WERI-Rb-1 (cell line): Measurements from ENCODE around the gene DHDDS.

ENCODE experiments used
- DNase-seq: peaks from one replicate; pipeline ENCODE4 v3.0.0-alpha.2; 2020
- H3K27ac ChIP-seq: fragments of 250-450 bp; sonication (Bioruptor Pico); 2 replicates; pipeline ENCODE4 v1.5.1; 2020; ENCODE audit warnings: mild to moderate bottlenecking, moderate library complexity
- H3K27me3 ChIP-seq: fragments of 250-450 bp; sonication (Bioruptor Pico); 2 replicates; pipeline ENCODE4 v1.5.1; 2021; ENCODE audit warnings: mild to moderate bottlenecking, low read depth, moderate library complexity; ENCODE audit not compliant: insufficient read depth, severe bottlenecking
- H3K36me3 ChIP-seq: fragments of 250-450 bp; sonication (Bioruptor Pico); 2 replicates; pipeline ENCODE4 v1.5.1; 2020; ENCODE audit warnings: mild to moderate bottlenecking, moderate library complexity
- H3K4me3 ChIP-seq: 2 replicates; pipeline ENCODE4 v1.5.1; 2011; ENCODE audit warnings: low read depth, mild to moderate bottlenecking, control low read depth, low read length
- H3K9me3 ChIP-seq: fragments of 250-450 bp; sonication (Bioruptor Pico); 2 replicates; pipeline ENCODE4 v1.5.1; 2021; ENCODE audit warnings: mild to moderate bottlenecking, moderate library complexity; ENCODE audit not compliant: severe bottlenecking
- CTCF ChIP-seq: IDR thresholded peaks from 2 replicates; pipeline ENCODE4 v1.5.1; 2011; ENCODE audit warnings: low read depth, mild to moderate bottlenecking, control low read depth, inconsistent platforms, low read length

DHDDS gene

DNA sequence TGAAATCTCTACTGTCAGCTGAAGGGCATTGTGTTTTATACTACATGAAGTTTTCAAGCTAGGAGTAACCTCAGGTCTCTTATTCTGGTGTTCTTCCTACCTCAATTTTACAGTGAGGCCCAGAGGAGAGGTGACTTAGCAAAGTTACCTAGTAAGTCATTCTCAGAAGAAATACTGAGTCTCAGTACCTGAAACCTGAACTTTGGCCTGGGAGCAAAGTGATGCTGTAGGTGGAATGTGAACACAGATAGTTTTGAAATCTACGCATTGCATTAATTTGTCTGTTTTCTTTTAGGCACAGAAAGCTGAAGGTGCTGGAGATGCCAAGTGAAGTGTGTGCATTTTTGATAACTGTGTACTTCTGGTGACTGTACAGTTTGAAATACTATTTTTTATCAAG is 42.7 kb downstream of the DHDDS start:
- Histone ChIP-seq H3K27ac (no peak overlapping the region), H3K36me3 (peaks cover 77% of the 10 kb centered on the region), H3K4me3 (peak overlapping the region; percentile 92), H3K27me3 (no peaks in the 10 kb centered on the region), H3K9me3 (no peaks in the 10 kb centered on the region)
- no peak for DNase-seq
- TF ChIP-seq CTCF = no peak

DNA sequence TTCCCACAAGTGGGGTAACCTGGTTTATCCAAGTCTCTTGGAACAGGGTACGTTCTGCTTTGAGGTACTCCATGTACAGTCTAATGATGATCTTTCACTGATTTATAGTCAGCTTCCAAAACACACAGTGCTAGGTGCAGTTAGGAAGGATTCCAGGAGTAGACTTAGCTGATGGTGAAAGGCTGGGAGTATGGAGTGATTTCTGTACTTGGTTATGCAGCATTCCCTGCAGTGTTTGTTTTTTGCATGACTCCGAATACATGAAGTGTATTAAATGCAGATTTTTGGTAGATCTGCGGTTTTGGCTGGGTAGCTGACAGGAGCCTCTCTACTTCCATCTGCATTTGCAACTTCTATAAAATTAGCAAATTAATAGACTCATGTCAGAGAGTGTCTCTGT is 43.9 kb downstream of the DHDDS start:
- Histone ChIP-seq H3K36me3 (peaks cover 75% of the 10 kb centered on the region), H3K27ac (no peak overlapping the region)

DNA sequence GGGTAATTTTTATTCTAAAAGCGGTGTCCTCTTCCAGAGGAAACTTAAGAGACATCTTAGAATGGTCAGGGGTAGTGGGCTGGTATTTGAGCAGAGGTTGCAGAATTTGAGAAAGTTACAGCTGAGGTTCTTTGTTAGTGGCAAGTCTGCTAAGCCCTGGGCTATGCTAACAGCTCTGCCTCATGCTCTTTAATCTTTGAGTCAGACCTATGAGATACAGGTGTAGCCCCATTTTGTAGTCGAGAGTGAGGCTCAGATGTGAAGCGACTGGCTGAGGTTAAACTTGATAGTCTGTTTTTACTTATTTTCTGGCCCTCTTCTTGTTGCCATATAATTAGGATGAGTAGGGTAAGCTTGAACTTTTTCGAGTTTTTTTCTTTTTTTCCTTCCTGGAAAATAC is 44.8 kb downstream of the DHDDS start:
- TF ChIP-seq CTCF = no peak
- DNase-seq = no peak
- H3K36me3 ChIP-seq = peaks cover 73% of the 10 kb centered on the region
- H3K27me3 ChIP-seq = no peaks in the 10 kb centered on the region
- H3K27ac ChIP-seq = peak overlapping the region; percentile 6; the same call in 1 of the 2 replicates
- H3K4me3 ChIP-seq = no peak overlapping the region
- H3K9me3 ChIP-seq = no peaks in the 10 kb centered on the region

More for the DNA sequence above, 43.9 kb downstream of the DHDDS start:
- no peaks in the 10 kb centered on the region for H3K9me3 ChIP-seq
- no peak overlapping the region for H3K4me3 ChIP-seq
- no peak for DNase-seq
- no peak for TF ChIP-seq CTCF
- H3K27me3 ChIP-seq = no peaks in the 10 kb centered on the region

DNA sequence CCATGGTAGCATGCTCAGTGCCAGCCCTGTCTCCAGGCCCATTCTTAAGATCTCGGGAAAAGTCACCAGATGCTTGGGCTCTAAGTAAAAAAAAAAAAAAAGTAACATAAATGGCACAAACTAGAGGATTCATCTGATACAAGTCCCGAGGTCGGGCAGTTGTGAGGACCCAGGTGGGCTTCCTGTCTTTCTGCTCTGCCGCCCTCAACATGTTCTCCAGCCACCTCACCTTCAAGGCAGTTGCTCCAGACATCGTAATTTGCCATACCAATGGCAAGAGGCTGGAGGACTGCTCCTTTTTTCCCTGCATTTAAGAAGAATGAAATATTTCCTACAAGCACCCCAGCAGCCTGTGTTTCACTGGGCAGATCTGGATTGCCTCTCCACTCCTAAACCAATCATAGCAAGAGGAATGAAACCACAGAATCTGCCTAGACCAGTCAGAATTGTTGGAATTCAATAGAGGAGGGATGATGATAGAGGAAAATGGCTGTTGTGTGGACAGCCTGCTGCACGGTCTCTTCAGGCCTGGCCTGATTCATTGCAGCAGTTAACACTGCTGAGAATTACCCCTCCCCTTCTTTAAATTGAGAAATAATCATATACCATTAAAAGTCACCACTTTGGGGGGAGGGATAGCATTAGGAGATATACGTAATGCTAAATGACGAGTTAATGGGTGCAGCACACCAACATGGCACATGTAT is 45.5 kb downstream of the DHDDS start:
- no peak for DNase-seq
- no peak for TF ChIP-seq CTCF
- H3K27ac ChIP-seq = no peak overlapping the region

DNA sequence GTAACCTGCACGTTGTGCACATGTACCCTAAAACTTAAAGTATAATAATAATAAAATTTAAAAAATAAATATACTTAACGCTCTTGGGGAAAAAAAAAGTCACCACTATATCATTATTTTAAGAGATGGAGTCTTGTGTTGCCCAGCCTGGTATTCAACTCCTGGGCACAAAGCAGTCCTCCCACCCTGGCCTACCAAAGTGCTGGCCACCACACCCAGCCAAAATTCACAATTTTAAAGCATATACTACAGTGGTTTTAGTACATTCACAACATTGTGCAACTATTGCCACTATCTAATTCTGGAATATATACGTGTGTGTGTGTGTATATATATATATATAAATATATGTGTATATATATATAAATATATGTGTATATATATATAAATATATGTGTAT is 46.0 kb downstream of the DHDDS start:
- Histone ChIP-seq H3K27ac (no peak overlapping the region), H3K36me3 (peaks cover 68% of the 10 kb centered on the region), H3K9me3 (no peaks in the 10 kb centered on the region), H3K4me3 (no peak overlapping the region), H3K27me3 (no peaks in the 10 kb centered on the region)
- TF ChIP-seq CTCF = no peak
- no peak for DNase-seq

More for the DNA sequence above, 45.5 kb downstream of the DHDDS start:
- no peaks in the 10 kb centered on the region for H3K27me3 ChIP-seq
- H3K9me3 ChIP-seq = no peaks in the 10 kb centered on the region
- H3K4me3 ChIP-seq = no peak overlapping the region
- H3K36me3 ChIP-seq = peaks cover 71% of the 10 kb centered on the region

DNA sequence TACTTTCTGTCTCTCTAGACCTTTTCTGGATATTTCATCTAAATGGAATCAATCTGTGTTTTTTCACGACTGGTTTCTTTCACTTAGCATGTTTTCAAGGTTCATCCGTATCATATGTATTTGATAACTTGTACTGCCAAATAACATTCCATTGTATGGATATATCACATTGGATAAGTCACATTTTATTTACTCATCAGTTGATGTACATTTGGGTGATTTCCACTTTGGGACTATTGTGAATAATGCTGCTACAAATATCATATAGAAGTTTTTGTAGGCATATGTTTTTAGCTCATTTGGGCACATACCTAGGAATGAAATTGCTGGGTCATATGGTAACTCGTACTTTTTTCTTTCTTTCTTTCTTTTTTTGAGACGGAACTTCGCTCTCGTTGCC is 46.9 kb downstream of the DHDDS start:
- Histone ChIP-seq H3K27me3 (no peaks in the 10 kb centered on the region), H3K9me3 (no peaks in the 10 kb centered on the region), H3K27ac (no peak overlapping the region), H3K4me3 (no peak overlapping the region), H3K36me3 (peaks cover 60% of the 10 kb centered on the region)
- DNase-seq = no peak
- TF ChIP-seq CTCF = no peak
